Astrocyte (in vitro differentiated cells and primary cell): ENCODE data around the gene GABBR2.

Experiments
- EZH2 ChIP-seq: IDR thresholded peaks from 2 replicates; pipeline ENCODE4 v1.6.1; 2012; ENCODE audit warnings: mild to moderate bottlenecking, low read length, inconsistent platforms; ENCODE audit not compliant: insufficient read depth
- TF ChIP-seq, protein P1 (sequence below): IDR thresholded peaks from 2 replicates; pipeline ENCODE4 v1.5.1; 2011; ENCODE audit warnings: low read depth, mild to moderate bottlenecking, inconsistent platforms, low read length, moderate library complexity; ENCODE audit not compliant: insufficient read depth

DNA sequence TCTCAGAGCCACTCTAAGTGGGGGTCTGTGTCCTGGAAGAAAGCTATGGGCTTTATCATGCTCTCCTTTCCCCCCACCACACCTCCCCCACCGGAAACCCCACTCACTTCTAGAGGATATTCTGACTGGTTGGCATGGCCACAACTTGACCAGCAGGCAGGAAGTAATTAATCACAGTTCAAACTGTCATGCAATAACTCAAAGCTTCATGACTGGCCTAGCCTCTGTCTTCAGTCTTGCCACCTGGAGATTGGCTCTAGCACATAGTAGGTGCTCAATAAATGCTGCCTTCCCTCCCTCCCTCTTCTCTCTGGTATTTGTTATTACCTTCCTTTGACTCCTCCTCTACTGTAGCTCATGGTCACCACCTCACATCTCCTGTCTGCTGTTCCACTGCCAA, 124.7 kb downstream of the GABBR2 start:
- TF ChIP-seq, protein P1, sequence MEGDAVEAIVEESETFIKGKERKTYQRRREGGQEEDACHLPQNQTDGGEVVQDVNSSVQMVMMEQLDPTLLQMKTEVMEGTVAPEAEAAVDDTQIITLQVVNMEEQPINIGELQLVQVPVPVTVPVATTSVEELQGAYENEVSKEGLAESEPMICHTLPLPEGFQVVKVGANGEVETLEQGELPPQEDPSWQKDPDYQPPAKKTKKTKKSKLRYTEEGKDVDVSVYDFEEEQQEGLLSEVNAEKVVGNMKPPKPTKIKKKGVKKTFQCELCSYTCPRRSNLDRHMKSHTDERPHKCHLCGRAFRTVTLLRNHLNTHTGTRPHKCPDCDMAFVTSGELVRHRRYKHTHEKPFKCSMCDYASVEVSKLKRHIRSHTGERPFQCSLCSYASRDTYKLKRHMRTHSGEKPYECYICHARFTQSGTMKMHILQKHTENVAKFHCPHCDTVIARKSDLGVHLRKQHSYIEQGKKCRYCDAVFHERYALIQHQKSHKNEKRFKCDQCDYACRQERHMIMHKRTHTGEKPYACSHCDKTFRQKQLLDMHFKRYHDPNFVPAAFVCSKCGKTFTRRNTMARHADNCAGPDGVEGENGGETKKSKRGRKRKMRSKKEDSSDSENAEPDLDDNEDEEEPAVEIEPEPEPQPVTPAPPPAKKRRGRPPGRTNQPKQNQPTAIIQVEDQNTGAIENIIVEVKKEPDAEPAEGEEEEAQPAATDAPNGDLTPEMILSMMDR = no peak
- TF ChIP-seq EZH2 = no peak
